Measurements from ENCODE around the gene MARCKSL1. TPM values are rescaled to one million over a fixed set of nuclear protein-coding genes. Genes with fewer than 3 reads are reported as not detected.

The MARCKSL1 gene
- total and polyA plus RNA-seq, 10 donors, result 25.7 to 120 (median 65.3) TPM

DNA sequence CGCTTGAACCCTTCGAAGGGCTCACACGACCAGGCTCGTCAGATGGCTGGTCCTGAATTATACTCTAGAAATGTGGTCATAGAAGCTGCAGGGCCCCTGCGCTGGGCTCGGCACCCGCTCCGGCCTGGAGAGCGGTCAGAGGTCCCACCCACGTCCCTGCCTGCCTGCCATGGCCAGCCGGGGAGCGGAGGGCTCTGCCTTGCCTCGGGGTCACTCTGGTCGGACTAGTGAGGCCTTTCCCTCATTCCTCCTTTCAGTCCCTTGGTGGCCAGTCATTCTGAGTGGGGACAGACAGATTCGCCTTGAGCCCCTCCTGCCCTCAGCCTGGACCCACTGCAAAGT lies 529 bp upstream of the MARCKSL1 start:
- WGBS, 5 donors, result 27 to 32% (median 30%) methylated on average over 3 to 15 of the region's 15 CpGs
- peaks cover 0 to 30% (median 18%) of the 10 kb centered on the region in 6 donors for H3K36me3 ChIP-seq
- intact Hi-C loops (cut with DNase I; ENCODE audit: low total_unique reads), result no loop called here
- no peak for DNase-seq
- H3K27me3 ChIP-seq (replicated peaks in 1 of 7), result peaks cover 0 to 4% (median 0%) of the 10 kb centered on the region in 7 donors
- H3K27ac ChIP-seq, result peak overlapping the region; percentile 58 to 91 (median 85)
- no peaks in the 10 kb centered on the region for H3K9me3 ChIP-seq
- peak overlapping the region in 7 of 8 donors; percentile 54 to 87 (median 73) for H3K4me3 ChIP-seq
- peaks cover 37 to 88% (median 64%) of the 10 kb centered on the region in 6 donors for H3K4me1 ChIP-seq
- TF ChIP-seq POLR2A (IDR thresholded peaks at IDR 0.05) (no peak), POLR2AphosphoS5 (IDR thresholded peaks at IDR 0.05) (no peak)

DNA sequence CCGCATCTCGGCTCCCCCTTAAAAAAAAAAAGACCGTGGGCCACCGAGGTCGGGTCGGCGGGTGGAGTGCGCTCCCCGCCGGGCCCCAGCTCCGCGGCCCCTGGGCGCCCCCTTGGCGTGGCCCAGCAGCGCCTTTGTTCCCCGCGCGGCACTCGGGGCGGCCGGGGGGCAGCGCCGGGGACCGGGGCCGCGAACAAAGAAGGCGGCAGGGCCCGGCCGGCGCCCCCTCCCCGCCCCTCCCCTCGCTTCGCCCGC lies 571 bp downstream of the MARCKSL1 start:
- peaks cover 37 to 83% (median 63%) of the 10 kb centered on the region in 6 donors for H3K4me1 ChIP-seq

DNA sequence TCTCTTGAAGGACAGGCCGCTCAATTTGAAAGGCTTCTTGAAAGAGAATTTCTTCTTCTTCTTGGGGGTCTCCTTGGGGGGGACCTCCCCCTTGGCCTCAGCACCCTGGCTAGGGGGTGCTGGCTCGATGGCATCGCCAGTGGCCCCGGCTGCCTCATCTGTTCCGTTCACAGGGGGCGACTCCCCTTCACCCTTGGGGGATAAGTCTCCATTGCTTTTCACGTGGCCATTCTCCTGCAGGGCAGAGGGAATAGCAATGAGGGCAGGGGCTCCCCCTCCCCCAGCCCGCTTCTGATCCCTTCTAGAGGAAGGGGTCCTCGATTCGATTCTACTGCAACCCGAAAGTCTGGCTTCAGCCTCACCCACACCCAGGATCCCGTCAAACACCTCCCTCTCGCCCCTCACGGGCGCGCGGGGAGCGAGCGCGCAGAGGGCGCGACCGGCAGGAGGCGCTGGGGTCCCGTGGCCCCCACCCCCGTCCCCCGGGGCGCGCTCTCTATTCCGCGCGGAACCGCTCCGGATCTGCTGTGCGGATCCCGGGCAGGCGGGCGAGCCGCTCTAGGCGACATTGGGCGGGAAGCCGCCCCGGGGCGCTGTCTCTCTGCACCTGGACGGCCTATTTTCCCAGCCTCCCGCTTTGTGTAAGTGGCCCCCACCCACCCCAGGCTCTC lies 1.0 kb downstream of the MARCKSL1 start:
- Histone ChIP-seq H3K4me3 (peak overlapping the region; percentile 54 to 87 (median 71)), H3K4me1 (peaks cover 37 to 78% (median 61%) of the 10 kb centered on the region in 6 donors), H3K27ac (peak overlapping the region in 7 of 8 donors; percentile 81 to 91 (median 86)), H3K27me3 (replicated peaks in 1 of 7) (peaks cover 0 to 4% (median 0%) of the 10 kb centered on the region in 7 donors), H3K36me3 (peaks cover 0 to 46% (median 33%) of the 10 kb centered on the region in 6 donors), H3K9me3 (no peaks in the 10 kb centered on the region)
- peak; percentile 94 for DNase-seq
- intact Hi-C loops (cut with DNase I; ENCODE audit: low total_unique reads), result no loop called here
- 1 to 7% (median 2%) methylated on average over 12 to 46 of the region's 46 CpGs for WGBS, 5 donors
- TF ChIP-seq, protein P1, sequence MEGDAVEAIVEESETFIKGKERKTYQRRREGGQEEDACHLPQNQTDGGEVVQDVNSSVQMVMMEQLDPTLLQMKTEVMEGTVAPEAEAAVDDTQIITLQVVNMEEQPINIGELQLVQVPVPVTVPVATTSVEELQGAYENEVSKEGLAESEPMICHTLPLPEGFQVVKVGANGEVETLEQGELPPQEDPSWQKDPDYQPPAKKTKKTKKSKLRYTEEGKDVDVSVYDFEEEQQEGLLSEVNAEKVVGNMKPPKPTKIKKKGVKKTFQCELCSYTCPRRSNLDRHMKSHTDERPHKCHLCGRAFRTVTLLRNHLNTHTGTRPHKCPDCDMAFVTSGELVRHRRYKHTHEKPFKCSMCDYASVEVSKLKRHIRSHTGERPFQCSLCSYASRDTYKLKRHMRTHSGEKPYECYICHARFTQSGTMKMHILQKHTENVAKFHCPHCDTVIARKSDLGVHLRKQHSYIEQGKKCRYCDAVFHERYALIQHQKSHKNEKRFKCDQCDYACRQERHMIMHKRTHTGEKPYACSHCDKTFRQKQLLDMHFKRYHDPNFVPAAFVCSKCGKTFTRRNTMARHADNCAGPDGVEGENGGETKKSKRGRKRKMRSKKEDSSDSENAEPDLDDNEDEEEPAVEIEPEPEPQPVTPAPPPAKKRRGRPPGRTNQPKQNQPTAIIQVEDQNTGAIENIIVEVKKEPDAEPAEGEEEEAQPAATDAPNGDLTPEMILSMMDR (IDR thresholded peaks at IDR 0.05 in 8 of 11, conservative IDR thresholded peaks at IDR 0.05 in 3 of 11), result peak; percentile 71 to 91 (median 82)
- TF ChIP-seq POLR2A (IDR thresholded peaks at IDR 0.05), result no peak
- TF ChIP-seq POLR2AphosphoS5 (IDR thresholded peaks at IDR 0.05), result peak; percentile 70 to 83 (median 70)

More for the DNA sequence above, 571 bp downstream of the MARCKSL1 start:
- intact Hi-C loops (cut with DNase I; ENCODE audit: low total_unique reads), result no loop called here
- no peak for DNase-seq
- Histone ChIP-seq H3K36me3 (peaks cover 0 to 41% (median 29%) of the 10 kb centered on the region in 6 donors), H3K9me3 (no peaks in the 10 kb centered on the region), H3K27me3 (replicated peaks in 1 of 7) (peaks cover 0 to 4% (median 0%) of the 10 kb centered on the region in 7 donors), H3K27ac (peak overlapping the region in 7 of 8 donors; percentile 81 to 91 (median 86)), H3K4me3 (peak overlapping the region; percentile 54 to 87 (median 71))
- 0 to 3% (median 1%) methylated on average over 12 to 34 of the region's 34 CpGs; no CpG with 5 or more reads in 1 of the 5 donors for WGBS, 5 donors
- no peak for TF ChIP-seq POLR2A (IDR thresholded peaks at IDR 0.05)
- TF ChIP-seq POLR2AphosphoS5 (IDR thresholded peaks at IDR 0.05), result no peak
- TF ChIP-seq, protein P1 (IDR thresholded peaks at IDR 0.05 in 8 of 11, conservative IDR thresholded peaks at IDR 0.05 in 3 of 11), result no peak

DNA sequence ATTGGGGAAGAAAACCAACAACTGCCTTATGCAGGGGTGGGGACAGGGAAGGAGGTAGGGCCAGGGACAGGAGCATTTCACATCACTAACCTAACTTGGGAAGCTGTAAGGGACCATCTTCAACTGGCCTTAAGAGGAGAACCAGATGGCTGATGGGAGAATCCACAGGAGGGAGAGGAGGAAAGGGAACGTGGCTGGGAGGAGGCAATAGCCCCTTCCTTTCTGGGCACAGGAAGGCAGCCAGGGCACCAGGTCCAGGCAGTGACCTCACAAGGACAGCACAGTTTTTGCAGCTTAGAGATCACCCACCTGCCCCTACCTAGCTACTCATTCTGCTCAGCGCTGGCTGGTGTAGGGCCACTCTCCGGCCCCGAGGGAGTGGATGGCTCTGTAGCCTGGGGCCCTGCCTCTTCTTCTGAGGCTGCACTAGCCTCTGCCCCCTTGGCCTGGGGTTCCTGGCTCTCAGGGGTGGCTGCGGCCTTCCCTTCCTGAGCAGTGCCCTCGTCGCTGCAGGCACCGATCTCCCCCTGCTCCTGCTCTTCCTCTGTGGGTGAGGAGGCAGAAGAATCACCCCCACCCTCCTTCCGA lies 1.7 kb downstream of the MARCKSL1 start:
- intact Hi-C loops (cut with DNase I; ENCODE audit: low total_unique reads), result no loop called here
- TF ChIP-seq POLR2A (IDR thresholded peaks at IDR 0.05) (no peak), POLR2AphosphoS5 (IDR thresholded peaks at IDR 0.05) (peak in 1 of 3 donors; percentile 19)
- TF ChIP-seq, protein P1 (IDR thresholded peaks at IDR 0.05 in 8 of 11, conservative IDR thresholded peaks at IDR 0.05 in 3 of 11), result no peak
- 27 to 45% (median 34%) methylated on average over 9 of the region's 9 CpGs for WGBS, 5 donors
- peaks cover 0 to 52% (median 39%) of the 10 kb centered on the region in 6 donors for H3K36me3 ChIP-seq
- no peaks in the 10 kb centered on the region for H3K9me3 ChIP-seq
- peak overlapping the region in 6 of 8 donors; percentile 26 to 91 (median 88) for H3K27ac ChIP-seq
- peaks cover 37 to 72% (median 56%) of the 10 kb centered on the region in 6 donors for H3K4me1 ChIP-seq
- peak; percentile 80 for DNase-seq
- peak overlapping the region; percentile 54 to 87 (median 71) for H3K4me3 ChIP-seq
- H3K27me3 ChIP-seq (replicated peaks in 1 of 7), result peaks cover 0 to 4% (median 0%) of the 10 kb centered on the region in 7 donors
